GM18951 (cell line): ENCODE results near the gene HNMT.
"Not testable (repeated sequence)": the region's sequence is repeated elsewhere in the genome, so short reads cannot be mapped to it uniquely, and the experiment has no call there.

Experiments used
- POLR2A ChIP-seq: IDR thresholded peaks from 4 replicates; pipeline ENCODE4 v1.6.1; 2011; ENCODE audit warnings: mild to moderate bottlenecking; ENCODE audit not compliant: insufficient read length, insufficient read depth; ENCODE audit errors: extremely low read depth
- in situ Hi-C: fragments of 300-500 bp; cut with MboI; formaldehyde crosslinking; loops from one replicate; pipeline ENCODE4 v1.12.0; 2022; ENCODE audit warnings: low sequenced_read_pairs, mixed read lengths, inconsistent platforms; ENCODE audit not compliant: unreplicated experiment

Gene HNMT

GRCh38 chr2:137951586-137951985 is 12.7 kb upstream of the HNMT start:
- no peak for TF ChIP-seq POLR2A
- in situ Hi-C loops: no loop called here

DNA sequence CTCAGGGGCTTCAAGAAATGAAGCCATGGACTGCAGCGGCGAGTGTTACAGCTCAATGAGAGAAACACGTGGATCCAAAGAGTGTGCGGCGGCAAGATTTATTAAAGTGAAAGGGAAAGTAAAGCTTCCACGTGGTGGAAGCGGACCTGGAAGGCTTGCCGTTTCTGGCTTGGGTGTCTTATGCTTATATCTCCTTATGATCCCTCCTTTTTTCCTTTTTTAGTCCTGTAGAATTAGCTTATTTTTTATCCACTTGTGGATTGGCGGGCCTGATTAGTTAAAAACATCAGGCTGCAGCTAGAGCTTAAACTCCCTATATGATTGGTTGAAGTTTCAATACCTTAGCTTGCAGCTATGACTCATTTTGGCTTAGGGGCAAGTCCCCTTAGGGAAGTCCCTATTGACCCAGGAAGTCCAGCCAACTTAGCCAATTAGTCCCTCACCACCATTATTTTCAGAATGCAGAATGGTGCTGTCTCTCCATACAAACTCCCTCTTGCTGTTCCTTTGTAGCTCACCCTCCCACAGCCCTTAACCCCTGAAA is 11.6 kb upstream of the HNMT start:
- in situ Hi-C loops: no loop called here
- TF ChIP-seq POLR2A: no peak

GRCh38 chr2:137955536-137955935 is 8.7 kb upstream of the HNMT start:
- no peak for TF ChIP-seq POLR2A
- in situ Hi-C loops: no loop called here

GRCh38 chr2:137957033-137957432 is 7.2 kb upstream of the HNMT start:
- TF ChIP-seq POLR2A: no peak
- in situ Hi-C loops: no loop called here

GRCh38 chr2:137959166-137959565 is 5.1 kb upstream of the HNMT start:
- TF ChIP-seq POLR2A: no peak
- in situ Hi-C loops: no loop called here

DNA sequence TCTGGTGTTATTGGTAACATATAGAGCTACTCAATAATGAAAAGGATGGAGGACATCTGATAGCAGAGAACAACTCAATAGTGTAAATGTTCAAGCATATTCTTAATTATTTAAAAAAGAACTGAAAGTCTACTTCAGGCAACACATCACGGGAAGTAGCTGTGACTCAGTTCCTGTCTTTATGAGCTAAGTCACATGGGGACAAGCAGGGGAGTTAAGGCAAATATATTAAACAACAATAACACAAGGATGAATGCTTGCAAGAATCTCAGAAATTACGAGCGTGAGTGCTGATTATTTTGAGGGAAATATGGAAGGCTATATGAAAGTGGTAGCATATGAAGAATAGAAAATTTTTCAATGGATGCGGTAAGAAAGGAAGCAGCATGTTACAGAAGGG is 4.0 kb upstream of the HNMT start:
- in situ Hi-C loops: no loop called here
- no peak for TF ChIP-seq POLR2A

- in situ Hi-C loops: no loop called here
- no peak for TF ChIP-seq POLR2A
These were observed 2.7 kb upstream of the HNMT start for GRCh38 chr2:137961602-137962001.

DNA sequence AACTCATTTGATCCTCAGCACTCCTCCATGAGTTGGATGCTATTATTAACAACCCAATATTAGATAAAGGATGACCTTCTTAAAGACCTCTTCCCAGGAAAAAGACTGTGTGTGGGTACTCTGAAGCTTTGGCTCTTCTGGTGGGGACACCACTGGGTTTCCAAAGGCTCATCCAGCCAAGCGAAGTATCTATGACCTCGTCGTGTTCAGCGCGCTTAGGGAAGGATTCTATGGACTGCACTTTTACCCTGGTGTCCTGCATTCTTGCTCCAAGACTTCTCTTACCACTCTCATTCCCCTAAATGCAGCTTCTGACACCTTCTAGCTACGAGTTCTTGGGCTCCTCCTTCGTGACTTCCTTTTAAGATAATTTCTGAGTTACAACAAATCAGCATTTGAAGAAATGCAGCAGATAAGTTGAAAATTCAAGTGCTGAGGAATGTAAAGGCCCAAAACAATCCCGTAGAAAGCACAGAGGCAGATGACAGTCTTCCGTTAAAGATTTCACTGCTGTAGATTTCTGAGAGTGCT is 673 bp upstream of the HNMT start:
- TF ChIP-seq POLR2A: no peak
- in situ Hi-C loops: no loop called here

DNA sequence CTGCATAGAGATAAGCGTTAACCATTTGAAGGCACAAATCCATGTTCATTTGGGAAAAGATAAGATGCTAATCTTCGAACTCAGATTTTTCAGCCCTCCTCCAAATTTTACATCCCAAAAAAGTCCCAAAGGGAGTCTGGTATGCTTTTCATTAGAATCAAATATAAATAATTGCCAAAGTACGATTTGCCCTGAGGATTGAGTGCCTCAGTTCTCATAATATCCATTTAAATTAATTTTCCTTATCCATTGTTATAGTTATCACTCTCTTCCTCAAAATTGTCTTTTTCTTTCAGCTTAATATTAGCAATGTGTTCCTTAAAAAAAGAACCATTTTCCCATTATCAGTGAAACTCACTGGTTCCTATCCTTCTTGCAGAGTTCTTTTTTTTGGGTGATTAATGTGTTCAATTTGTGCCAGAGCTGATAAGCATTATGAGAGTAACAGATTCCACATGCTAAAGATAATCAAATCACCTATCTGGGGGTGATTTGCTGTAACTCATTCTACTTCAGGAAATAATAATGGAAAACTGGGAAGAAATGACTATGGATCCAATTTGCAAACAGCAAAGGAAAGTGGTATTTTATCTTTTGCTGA is 686 bp downstream of the HNMT start:
- in situ Hi-C loops: no loop called here

DNA sequence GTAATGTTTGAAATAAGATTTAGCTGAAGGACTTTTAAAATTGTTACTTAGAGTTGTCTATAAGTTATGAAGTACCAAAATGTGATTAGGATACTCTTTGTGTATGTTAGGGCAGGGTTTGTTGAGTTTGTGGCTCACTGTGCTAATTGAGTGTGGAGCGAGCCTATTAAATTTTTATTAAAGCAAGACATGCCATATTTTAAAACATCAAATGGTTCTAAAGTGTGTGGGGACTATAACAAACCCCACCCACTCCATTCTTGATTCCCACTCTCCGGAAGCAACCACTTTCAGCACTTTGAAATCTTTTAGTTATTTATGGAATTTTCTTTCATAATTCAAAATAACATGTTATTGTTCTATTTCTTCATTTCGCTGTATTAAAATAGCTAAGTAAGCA is 1.8 kb downstream of the HNMT start:
- in situ Hi-C loops: no loop called here
- no peak for TF ChIP-seq POLR2A

More for the DNA sequence above, 686 bp downstream of the HNMT start:
- no peak for TF ChIP-seq POLR2A

DNA sequence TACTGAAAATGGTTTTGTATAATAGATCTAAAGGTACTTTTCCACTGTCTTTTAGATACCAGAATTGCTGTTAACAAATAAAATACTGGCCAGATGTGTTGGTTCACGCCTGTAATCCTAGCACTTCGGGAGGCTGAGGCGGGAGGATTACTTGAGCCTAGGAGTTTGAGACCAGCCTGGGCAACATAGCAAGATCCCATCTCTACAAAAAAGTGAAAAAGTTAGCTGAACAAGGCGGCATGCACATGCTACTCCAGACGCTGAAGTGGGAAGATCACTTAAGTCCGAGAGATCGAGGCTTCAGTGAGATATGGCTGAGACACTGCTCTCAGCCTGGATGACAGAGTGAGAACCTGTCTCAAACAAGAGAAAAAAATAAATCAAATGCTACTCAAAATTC is 2.8 kb downstream of the HNMT start:
- TF ChIP-seq POLR2A: no peak
- in situ Hi-C loops: no loop called here

DNA sequence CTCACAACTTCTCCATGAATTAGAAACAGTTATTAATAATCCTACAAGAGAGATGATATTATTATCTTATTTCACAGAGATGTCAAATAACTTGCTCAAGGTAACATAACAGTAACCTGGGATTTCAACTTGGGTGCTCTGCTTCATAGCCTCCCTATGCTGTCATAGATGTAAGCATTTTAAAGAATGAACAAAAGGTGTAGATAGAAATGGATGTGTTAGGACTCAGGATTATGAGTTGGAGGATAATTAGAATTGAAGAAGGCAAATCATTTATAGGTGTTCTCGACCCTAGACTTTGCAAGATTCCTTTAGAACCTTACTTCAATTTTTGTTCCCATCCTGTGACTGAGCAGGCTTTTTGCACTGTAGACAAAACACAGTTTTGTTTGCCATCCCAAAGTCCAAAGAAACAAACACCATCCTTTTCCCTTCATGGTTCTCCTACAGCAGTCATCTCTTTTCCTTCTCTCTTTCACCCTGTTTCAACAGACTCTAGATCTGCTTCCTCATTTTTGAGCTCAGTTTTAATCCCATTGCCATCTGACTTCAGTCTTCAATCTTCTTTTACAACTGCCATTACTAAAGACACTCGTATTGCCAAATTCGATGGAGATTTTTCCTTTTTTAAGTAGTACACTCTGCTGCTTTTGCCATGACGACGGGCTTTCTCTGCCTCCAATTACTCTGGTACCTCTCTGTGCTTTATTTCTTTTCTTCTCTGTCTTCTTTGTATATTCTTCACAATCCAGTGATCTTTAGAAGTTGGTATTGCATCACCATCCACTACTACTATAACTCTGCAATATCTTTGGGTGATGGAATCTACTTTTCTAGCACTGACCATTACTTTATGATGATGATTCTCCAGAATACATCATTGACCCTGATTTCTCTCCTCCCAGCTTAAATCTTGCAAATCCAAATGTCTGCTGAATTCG is 4.5 kb downstream of the HNMT start:
- no peak for TF ChIP-seq POLR2A
- in situ Hi-C loops: no loop called here

DNA sequence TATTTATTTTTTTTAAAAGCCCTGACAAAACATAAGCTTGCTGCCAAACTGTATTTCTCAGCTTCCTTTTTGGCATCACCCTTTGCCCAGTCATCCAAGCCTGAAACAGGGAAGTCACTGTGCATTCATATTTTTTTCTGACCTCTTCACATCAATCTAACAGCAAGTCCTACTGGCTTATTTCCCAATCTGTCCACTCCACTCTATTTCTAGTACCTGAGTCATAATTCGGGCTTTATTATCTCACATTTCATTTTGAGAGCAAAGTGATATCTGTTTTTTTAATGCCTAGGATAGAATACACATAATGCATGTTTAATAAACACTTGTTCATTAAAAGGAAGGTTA is 5.1 kb downstream of the HNMT start:
- in situ Hi-C loops: no loop called here
- no peak for TF ChIP-seq POLR2A

DNA sequence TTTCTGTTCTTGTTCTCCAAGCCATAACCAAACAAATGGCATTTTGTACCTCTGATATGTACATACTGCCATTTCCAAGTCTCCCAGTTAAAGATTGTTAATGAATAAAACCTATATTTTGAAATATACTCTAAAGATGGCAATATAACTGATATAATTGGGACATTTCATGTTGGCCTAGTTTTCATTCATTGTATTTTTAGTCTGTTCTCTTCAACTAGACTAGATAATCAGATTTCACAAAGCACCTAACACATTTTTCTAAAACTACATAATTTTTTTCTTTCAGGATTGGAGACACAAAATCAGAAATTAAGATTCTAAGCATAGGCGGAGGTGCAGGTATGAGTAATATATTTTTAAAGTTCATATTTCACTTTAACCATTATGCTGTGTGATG is 5.6 kb downstream of the HNMT start:
- TF ChIP-seq POLR2A: no peak
- in situ Hi-C loops: no loop called here

DNA sequence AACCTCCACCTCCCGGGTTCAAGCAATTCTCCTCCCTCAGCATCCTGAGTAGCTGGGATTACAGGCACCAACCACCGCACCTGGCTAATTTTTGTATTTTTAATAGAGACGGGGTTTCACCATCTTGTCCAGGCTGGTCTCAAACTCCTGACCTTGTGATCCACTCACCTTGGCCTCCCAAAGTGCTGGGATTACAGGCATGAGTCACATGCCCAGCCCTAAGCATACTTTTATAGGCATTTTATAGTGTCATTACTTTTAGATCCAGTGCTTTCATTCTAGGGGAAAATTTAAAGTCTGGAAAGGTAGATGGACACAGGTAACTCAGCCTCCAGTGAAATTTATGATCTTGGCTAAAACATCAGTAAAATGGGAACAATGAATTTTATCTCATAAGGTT is 7.0 kb downstream of the HNMT start:
- in situ Hi-C loops: not testable (repeated sequence)
